RCC 7860 (cell line): ENCODE data around the gene TACC3.

ENCODE experiments used
- DNase-seq: peaks from one replicate; pipeline ENCODE4 v3.0.0-alpha.2; 2015; ENCODE audit warnings: low spot score
- FAIRE-seq: peaks from 2 replicates; lab custom pipeline; 2012; peaks lifted over from hg19 to GRCh38; lab: Jason Lieb, UNC

The TACC3 gene

DNA sequence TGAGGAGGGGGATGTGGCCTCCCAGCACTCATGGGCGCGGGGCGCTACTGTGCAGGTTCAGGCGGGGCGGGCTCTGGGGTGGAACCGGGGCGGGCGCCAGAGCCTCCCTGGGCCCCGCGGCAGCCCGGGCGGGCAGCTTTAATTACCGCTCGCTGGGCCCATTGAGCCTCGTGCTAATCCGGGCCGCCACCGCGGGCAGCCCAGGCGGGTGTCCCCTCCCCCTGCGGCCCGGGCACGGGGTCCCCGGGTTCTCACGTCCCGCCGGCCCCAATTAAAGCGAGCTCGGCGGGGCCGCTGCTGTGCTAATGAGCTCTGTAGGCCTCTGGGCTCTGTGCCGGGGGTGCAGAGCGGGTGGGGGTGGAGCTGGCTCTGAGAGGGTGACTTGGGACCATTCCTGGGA lies 48.9 kb downstream of the TACC3 start:
- FAIRE-seq: no peak
- no peak for DNase-seq

DNA sequence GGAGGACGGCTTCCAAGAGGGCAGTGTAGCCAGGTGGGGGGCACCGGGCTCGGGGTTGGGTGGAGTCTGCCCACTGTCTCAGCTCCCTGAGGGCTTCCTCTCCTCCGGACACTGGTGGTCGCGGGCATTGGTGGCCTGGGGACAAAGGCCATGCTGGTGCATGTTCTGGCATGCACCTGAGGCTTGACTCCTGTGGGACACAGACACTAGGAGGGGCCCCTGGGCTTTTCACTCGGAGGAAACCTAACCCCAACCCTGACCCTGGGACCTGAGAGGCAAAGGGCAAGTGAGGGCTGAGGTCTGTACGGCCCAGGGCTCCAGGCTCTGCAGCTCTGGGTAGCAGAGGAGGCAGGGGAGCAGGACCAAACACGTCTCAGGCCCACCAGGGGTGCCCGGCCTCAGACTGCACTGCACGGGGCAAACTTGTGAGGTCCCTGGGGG lies 49.5 kb downstream of the TACC3 start:
- DNase-seq (no peak), FAIRE-seq (no peak)

DNA sequence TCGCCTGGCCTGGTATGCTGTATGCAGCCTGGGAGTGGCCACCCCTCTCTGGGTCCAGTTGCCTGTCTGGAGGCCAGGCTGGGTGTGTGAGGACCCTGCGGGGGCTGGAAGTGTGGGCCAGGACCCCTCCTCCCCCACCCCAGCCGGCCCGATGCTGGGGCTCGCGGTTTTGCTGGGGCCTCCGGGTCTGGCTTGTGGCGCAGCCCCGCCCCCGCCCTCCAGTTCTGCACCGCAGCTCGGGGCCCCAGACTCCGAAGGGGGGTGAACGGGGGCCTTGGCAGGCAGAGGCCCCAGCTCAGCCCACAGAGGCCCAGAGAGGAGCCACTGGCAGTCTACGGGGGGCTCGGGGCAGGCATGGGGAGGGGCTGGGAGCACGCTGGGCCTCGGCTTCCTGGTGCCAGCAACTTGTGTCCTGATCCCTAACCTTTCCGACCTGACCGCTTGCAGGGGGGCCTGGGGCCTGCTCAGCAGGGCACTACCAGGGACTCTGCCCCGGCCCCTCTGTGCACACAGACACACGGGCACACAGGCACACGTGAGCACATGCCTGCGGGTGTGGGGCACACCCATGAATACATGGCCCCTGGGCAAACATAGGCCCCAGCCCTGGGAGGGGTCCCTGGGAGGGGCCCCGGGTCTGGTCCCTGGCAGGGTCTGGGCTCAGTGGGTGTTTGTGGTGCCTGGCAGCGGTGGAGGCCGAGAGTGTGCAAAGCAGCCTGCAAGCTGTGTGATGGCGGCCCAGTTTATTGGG lies 50.4 kb downstream of the TACC3 start:
- DNase-seq: no peak
- no peak for FAIRE-seq

DNA sequence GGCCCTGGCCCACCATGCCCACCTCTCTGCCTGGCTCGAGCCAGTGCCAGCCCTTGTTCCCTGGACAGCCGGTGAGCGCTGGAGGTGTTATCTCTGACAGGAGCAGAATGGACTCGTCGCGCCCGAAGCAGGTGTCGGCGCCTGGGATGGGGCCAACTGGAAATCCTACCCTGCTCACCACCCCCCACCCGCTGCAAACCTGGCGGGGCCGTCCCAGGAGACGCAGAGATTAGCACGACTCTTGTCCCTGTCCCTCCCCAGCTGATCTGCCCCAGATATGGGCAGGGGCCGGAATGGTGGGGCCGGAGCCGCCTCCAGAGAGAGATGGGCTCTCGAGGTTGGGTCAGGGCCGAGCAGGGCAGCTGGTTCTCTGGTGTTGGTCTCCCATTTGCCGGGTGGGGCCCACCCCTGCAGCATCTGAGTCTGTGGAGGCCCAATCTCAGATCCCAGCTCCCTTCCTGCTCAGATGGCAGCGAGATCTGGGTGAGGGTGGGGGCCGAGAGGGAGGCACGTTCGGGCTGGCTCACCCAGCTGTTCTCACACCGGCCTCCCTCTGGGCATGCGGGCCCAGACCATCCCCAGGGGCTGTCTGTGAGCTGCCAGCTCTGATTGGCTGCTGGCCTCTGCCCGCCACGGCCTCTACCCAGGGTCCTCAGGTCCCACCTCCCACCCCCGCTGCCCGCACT lies 51.7 kb downstream of the TACC3 start:
- FAIRE-seq (no peak), DNase-seq (no peak)

DNA sequence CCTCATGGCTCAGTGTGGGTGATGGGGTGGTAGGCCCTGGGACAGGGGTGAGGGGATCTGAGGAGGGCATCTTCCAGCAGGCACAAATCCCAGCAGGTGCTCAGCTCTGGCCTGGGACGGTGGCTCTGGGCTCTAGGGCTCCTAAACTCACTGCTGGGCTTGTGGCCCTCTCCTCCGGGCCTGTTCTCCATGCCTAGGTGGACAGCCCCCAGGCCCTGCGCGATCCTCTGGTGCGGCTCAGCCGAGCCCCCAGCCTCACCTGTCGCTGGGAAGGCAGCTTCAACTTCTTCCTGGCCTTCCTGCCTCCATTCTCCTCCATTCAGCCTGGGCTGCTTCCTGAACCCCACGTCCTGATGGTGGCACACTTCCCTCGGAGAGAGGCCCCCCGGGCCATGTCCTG lies 52.4 kb downstream of the TACC3 start:
- FAIRE-seq (no peak), DNase-seq (no peak)

DNA sequence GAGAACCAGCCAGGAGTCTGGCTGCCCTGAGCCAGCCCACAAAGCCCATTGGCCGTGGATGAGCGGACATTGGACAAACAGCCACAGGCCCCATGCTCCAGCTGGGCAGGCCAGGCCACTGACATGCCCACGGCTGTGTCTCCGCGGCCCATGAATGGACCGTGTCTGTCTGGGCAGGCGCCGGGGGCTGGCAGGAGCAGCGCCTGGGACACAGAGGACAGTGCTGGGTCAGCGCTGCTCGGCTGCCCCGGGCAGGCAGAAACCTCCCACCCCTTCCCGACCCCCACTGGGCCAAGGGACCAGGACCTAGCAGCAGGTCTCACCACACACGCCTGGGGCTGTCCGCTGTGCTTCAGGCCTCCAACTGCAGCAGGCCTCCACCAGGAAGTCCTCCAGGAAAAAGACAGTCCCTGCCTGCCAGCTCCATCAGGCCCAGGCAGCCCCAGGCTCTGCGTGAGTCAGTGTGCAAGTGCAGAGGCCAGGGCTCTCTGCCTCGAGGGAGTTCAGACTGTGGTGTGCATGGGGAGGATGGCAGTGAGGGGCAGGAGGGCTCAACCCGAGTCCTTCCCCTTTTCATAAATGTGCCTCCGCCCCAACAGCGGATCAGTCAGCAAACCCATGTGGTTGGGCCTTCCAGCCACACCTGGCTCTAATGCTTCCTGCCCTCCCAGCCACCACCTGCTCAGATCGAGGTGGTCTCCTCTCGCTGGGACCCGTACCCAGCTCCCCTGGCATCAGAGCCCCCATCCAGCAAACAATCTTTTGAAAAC lies 54.6 kb downstream of the TACC3 start:
- DNase-seq: no peak
- FAIRE-seq: no peak

DNA sequence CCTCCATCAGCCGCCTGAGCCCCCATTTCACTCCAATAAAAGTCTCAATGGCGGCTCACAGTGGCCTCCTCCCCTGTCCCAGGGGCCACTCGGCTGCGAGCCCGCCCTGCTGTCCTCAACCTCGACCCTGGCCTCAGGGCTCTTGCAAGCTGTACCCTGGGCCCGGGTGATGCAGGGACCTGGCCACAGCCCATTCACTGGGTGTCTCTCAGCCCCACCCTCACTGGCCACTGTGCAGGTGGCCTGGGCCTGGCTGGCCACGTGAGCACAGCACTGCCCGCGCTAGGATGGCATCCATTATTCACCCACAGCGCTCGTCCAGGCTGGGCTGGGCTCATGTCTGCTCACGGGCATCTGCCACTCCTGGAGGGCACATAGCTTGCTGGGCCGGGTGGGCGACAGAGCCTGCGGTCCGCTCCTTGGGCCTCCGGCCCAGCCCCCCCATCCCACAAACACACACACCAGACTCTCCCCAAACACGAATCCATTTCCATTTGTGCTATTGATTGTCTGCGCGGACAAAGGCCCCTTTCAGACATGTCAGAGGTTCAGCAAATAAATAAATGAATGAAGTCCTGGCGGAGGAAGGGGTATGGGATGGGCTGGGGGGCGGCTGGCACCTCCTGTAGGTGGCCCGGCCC lies 55.3 kb downstream of the TACC3 start:
- FAIRE-seq (no peak), DNase-seq (no peak)

DNA sequence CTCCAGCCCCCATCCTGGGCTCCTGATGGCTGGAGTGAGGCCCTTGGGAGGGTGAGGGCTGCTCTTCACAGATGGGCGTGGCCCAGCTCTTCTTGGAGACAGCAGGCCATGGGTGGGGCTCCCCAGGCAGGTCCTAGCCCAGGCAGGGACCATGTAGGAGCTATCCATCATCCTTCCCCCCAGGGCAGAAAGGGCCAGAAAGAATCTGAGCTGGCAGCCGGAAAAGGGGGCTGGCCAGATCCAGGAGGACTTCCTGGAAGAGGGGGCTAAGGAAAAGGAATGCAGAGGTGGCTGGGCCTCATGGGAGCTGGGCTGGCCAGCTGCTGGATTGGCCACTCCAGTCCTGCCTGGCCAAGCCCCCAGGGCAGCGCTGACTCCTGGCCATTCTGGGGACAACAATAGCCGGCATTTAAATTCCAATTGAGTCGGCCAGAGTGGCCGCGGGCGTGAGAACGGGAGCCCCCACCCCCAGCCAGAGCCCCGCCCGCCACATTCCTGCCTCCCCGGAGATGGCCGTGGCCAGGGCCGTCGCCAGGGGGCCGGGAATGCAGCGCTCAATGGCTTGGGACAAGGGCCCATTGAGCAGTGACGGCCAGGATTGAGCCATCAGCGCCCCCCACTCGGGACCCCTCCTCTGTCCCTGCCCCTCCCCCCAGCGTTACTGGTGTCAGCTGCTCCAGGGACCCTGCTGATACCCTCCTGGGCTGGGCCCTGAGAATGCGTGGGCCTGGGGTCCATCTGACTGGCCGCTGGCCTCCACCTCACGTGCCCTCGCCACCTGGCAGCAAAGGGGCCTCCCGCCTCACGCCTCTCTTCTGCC lies 56.7 kb downstream of the TACC3 start:
- FAIRE-seq (no peak), DNase-seq (no peak)

DNA sequence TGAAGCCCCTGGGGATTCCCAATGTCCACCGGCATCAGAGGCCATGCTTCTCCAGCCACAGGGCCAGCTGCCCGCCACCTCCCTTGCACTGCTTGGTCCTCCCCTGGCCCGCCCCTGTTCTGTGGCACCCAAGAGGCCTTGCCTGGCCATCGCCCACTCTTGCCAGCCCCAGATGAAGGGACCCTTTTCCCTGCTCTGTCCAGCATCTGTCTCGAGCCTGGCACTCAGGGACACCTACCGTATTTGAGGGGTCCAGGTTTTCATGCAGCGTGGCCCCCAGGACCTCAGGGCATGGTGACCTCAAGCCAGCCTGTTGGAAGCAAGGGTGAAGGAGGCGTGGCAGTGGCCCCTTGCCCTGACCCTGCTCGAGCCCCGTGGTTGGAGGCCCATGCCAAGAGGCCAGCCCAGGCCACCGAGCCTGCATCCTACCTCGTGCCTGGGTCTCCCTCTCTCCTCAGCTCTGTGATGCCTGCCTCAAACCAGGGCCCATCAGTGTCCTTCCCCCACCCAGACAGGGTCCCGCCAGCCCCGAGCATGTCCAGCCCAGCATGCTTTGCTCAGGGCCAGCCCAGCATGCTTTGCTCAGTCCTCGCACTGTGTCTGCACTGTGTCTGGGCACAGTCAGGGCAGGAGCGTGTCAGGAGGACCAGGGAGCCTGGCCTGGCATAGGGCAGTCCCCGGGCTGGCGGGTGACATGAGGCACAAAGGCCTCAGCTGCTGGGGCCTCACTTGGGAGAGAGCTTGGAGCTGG lies 57.5 kb downstream of the TACC3 start:
- FAIRE-seq: no peak
- DNase-seq: no peak

DNA sequence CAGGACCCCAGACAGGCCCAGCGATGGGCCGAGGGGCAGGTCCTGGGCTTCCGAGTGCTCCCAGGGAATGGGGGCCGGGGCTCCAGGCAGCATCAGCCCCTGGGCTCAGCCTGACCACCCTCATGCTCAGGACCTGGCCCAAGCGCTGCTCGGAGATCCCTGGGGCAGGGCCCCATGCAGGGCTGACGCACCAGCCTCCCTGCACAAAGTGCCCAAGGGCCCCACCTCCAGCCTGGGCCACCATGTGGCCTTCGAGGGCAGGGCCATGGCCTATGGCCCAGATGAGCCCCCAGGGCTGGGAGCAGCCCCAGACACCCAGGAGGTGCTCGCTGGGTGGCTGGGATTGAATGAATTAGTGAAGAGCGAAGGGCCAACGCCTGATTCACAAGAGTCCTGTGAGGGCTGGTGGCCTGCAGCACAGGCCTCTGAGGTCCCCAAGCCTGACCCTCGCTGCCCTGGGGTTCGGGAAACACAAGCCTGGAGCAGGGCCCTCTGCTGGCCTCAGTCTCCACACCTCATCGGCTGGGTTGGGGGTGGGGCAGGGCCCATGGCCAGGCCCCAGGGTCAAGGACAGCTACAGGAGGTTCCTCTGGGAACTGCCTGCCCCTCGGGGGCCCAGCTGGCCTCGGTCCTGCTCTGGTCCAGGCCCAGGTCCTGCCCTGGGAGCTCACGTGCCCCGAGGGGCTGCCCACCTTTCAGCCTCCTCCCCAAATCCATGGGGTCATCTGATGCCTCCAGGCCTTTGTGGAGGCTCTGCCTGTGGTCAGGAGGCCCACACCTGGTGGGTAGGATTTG lies 58.5 kb downstream of the TACC3 start:
- DNase-seq: no peak
- FAIRE-seq: no peak

DNA sequence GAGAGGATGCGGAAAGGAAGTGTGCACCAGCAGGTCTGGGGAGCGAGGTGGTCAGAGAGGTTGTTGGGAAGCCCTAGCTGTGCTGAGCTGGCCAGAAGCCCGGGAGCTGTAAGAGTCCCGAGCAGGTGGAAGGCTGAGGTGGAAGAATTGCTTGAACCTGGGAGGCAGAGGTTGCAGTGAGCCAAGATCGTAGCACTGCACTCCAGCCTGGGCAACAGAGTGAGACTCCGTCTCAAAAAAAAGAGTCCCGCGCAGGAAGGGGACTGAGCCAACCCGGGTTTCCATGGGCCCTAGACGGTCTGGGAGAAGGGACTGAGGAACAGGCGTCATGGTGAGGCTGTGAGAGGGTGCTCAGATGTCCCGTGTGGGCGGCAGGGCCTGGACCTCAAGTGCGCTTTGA lies 59.1 kb downstream of the TACC3 start:
- FAIRE-seq: no peak

DNA sequence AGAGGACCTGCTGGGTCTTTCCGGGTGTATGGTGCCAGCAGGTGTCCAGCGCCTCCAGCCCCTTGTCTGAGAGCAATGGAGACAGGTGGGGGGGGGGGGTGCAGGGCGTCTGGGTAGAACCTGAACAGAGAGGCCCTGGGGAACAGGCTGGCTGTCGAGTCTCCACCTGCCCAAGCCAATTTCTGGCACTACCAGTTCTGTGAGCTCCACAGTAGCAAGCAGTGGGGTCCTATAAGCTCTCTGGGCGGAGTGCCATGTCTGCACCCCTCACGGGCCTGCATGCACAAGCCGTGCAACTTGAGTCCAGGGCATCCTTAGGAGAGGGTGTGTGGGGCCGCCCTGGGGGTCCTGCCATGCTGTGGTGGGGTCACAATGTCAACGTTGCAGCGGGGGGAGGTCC lies 61.7 kb downstream of the TACC3 start:
- FAIRE-seq: no peak
- DNase-seq: no peak

More for the DNA sequence above, 59.1 kb downstream of the TACC3 start:
- DNase-seq: no peak

DNA sequence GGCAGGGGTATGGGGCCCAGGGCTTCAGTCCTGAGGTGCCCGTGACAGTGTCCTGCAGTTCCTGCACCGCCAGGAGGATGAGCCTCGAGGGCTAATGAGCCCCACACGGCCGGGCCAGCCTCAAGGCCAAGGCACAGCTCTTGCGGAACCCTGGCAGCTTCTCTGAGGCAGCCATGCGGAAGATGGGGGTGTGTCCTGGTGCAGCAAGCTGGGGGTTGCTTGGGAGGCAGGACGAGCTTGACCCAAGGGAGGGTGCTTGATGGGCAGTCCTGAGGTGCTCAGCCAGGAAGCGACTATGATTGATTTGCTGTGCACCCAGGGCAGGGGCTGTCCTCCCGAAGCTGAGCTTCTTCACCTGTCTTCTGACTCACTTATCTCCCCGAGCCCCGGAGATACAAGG lies 62.6 kb downstream of the TACC3 start:
- FAIRE-seq (no peak), DNase-seq (peak; percentile 21)

DNA sequence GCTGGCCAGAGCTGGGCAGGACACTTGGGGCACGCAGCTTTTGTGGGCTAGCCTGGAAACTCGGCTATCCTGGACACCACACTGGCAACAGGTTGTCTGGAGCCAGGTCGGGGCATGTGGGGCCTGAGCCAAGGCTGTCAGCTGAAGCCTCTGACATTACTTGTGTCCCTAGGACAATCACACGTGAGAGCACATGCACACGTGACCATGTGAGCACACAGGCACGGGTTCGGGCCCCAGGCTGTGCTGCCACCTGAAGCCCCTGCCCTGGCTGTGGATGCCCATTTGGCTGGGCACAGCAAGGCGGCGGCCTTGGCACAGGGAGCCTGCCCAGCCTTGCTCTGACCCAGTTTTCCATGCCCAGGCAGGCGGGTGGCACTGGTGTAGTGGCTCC lies 63.1 kb downstream of the TACC3 start:
- DNase-seq (no peak), FAIRE-seq (no peak)

DNA sequence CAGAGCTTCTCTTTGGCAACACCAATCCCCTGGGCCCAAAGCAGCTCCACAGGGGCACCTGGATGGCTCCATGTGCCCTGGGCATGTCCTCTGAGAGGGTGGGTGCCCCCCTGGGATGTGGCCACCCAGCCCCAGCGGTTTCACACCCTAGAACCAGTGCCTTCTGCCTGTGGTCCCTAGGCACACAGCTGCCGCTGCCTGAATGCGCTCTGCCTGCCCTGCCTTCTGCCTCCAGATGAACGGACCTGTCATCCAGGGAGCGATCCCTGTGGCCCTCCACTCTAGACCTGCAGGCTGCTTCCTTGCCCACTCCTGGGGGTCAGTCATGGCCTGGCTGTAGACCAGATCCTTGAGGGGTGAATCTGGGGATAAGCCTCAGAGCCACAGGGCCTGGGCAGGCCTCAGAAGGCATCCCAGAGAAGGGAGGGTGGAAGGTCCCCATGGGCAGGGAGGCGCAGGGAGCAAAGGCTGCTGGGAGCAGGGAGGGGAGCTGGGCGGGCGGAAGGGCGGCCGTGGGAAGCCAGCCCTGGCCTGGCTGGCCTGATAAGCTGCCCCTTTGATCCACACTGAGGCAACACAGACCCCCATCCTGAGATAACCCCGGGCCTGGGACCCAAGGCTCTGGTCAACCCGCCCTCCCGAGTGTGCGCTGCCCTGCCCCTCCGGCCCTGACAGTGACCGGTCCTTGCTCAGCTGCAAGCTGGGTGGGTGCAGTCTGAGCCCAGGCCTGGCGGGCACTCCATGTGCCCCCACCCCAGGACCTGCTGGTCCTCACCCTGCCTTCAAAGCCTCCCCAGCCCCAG lies 63.7 kb downstream of the TACC3 start:
- no peak for FAIRE-seq
- no peak for DNase-seq

DNA sequence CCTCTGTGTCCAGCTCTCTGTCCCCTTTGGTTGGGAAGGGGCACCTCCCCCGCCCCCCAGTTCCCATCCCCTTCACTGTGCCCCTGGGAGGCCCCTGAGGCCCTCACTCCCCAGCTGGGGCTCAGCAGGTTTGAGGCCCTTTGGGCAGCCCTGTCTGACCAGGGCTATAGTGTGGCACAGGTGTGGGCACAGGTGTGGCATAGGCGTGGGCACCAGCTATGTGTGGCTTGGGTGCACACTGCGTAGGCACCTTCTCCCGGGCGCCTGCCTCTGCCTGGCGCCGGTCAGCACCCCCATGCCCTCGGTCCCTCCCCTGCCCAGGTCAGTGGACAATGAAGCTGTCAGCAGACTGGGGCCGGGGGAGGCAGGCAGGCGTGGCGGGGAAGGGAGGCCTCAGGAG lies 64.3 kb downstream of the TACC3 start:
- DNase-seq (no peak), FAIRE-seq (no peak)

DNA sequence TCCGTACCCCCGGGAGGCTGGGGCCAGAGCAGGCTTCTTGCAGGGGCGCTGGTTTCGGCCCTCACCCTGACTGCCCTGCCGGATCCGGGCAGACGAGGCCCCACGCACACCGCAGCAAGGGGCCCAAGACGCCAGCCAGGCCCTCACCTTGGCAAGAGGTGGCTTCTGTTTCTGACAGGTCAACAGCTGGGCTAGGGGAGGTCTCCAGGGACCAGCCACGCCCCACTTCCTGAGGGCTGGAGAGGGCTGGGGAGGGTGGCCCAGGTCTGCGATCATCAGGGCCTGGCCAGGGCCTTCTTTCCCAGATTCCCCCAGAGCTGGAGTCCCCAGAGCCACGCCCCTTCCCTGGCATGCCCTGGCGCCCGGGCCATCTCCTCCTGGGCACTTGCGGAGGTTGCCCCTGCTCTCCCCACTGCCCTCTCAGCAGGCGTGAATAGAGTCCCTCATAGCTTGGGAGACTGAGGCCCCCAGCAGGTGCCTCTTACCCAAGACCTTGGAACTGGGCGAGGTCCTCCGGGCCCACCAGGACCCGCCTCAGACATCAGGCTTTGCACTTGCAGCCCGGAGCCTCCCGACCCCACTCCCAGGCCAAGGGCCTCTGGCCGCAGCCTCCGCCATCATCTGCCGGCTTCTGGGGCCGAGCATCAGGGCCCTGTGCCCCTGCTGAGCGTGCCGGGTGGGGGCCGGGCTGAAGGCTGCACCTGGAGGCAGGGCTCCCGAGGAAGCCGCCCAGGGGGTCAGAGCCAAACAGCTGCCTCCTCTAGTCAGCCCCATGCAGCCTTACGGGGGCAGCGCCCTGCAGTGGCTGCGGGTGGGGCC lies 65.4 kb downstream of the TACC3 start:
- no peak for DNase-seq
- FAIRE-seq: no peak
